Colonic mucosa (tissue), 4 donors: ENCODE results near the gene HYKK. TPM values are rescaled to one million over a fixed set of nuclear protein-coding genes. Genes with fewer than 3 reads are reported as not detected.

ENCODE experiments used
- DNase-seq: peaks from one replicate; pipeline ENCODE4 v3.0.0-alpha.2; 2020
- H3K27ac ChIP-seq: fragments of 200-600 bp; one replicate; pipeline ENCODE4 v1.8.0; 2021
- H3K27me3 ChIP-seq: fragments of 200-600 bp; one replicate; pipeline ENCODE4 v1.8.0; 2021
- H3K36me3 ChIP-seq: fragments of 200-600 bp; one replicate; pipeline ENCODE4 v1.8.0; 2021
- H3K4me1 ChIP-seq: fragments of 200-600 bp; one replicate; pipeline ENCODE4 v1.8.0; 2021; ENCODE audit warnings: mild to moderate bottlenecking
- H3K4me3 ChIP-seq: fragments of 200-600 bp; one replicate; pipeline ENCODE4 v1.8.0; 2021
- H3K9ac ChIP-seq, 2 donors: one replicate each; pipeline ENCODE4 v1.7.0; 2013; ENCODE audit warnings: control low read depth in 2 of 2, low read depth in 2 of 2, low read length in 2 of 2
- H3K9me3 ChIP-seq: fragments of 200-600 bp; one replicate; pipeline ENCODE4 v1.8.0; 2021
- intact Hi-C: fragments of 100-400 bp; cut with DNase I; formaldehyde crosslinking; loops from one replicate; pipeline ENCODE4 v1.14.1; 2022
- total RNA-seq, 2 donors: library from RNA; stranded (reverse); fragmentation: NEBNext Ultra II Directional in 1 of 2; extraction: Animal tissue kit (Norgen Biotek cat#: 25700) in 1 of 2; gene quantifications; one replicate each; pipeline ENCODE4 v1.2.1, GENCODE V29; 2021
- TF ChIP-seq, protein P1 (sequence below): fragments of 200-600 bp; IDR thresholded peaks from one replicate; pipeline ENCODE4 v1.8.0; 2022; ENCODE audit warnings: antibody characterized with exemption, mild to moderate bottlenecking
- donor health status: healthy.
- donor health status: DM: no; HTN: no; CAD: no.
- donor health status: DM: no; HTN: no; CAD: no.

Gene HYKK, protein sequence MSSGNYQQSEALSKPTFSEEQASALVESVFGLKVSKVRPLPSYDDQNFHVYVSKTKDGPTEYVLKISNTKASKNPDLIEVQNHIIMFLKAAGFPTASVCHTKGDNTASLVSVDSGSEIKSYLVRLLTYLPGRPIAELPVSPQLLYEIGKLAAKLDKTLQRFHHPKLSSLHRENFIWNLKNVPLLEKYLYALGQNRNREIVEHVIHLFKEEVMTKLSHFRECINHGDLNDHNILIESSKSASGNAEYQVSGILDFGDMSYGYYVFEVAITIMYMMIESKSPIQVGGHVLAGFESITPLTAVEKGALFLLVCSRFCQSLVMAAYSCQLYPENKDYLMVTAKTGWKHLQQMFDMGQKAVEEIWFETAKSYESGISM
- 1 to 10 TPM; 7.2 to 7.6 TPM for total RNA-seq

DNA sequence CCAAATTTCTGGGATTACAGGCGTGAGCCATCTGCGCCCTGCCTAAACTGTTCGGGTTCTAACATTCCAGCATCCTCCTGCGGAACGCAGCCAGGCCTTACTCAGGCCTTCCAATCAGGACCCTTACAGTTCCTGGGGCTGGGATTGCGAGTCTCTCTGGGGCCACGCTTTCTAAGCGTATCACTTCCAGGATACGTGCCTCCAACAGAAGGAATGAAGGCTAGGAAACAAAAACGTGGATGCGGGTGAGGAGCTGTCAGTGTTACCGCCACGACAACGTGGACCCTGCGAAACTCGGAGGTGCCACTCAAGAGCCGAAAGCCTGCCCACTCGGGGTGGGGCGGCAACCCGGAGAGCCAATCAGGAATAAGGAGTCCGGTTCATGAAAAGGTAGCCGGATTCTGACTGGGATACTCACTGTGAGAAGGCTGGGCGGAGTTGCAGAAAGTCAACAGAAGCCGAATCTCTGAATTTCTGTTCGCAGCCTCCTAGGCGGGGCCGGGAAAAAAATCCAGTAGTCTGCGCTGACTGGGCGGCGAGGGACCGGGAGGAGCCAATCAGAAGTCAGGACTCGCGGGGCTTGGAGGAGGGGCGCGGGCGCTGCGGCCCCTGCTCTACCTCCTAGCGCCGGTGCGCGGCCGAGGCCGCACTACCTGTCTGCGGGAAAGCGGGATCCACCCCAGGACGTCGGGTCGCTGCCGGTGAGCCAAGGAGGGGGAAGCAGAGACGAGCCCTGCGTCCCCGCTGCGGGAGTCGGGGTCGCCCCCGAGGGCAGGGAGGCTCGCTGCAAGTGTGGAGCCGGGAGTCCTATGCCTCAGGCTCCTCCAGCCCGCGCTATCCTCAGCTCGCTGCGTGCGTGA, at the start of gene HYKK:
TSS of gene HYKK (plus strand) at position 607 of the 860 bp plus-strand sequence. CDS start 5,512 bp downstream, outside the sequence.
- H3K9me3 ChIP-seq: no peaks in the 10 kb centered on the region
- H3K36me3 ChIP-seq: no peaks in the 10 kb centered on the region
- H3K4me3 ChIP-seq: peak within 1 kb of the TSS; percentile 97
- DNase-seq: peak; percentile 96
- no peaks in the 10 kb centered on the region for H3K4me1 ChIP-seq
- H3K27ac ChIP-seq: no peak within 1 kb of the TSS
- intact Hi-C loops: no loop called here
- H3K27me3 ChIP-seq: no peaks in the 10 kb centered on the region
- TF ChIP-seq, protein P1, sequence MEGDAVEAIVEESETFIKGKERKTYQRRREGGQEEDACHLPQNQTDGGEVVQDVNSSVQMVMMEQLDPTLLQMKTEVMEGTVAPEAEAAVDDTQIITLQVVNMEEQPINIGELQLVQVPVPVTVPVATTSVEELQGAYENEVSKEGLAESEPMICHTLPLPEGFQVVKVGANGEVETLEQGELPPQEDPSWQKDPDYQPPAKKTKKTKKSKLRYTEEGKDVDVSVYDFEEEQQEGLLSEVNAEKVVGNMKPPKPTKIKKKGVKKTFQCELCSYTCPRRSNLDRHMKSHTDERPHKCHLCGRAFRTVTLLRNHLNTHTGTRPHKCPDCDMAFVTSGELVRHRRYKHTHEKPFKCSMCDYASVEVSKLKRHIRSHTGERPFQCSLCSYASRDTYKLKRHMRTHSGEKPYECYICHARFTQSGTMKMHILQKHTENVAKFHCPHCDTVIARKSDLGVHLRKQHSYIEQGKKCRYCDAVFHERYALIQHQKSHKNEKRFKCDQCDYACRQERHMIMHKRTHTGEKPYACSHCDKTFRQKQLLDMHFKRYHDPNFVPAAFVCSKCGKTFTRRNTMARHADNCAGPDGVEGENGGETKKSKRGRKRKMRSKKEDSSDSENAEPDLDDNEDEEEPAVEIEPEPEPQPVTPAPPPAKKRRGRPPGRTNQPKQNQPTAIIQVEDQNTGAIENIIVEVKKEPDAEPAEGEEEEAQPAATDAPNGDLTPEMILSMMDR: no peak
- peak within 1 kb of the TSS; percentile 81 to 85 for H3K9ac ChIP-seq

DNA sequence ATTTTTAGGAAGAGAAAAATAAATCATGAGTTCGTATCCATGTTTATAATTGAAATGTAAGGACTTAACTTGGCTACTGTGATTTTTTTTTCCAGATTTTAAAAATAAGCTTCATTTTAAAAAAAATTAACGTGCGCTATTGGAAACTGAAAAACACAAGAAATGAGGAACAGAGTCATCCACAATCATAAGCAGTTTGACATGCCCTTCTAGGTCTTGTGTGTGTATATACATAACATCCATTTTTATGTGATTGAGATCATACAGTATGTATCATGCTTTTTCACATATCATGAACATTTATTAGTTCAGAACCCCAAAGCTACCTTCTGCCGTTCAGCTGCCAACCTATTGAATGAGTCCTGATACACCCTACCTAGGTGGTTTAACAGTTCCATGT, 46.6 kb upstream of the HYKK start:
- H3K27ac ChIP-seq: no peak overlapping the region
- no peaks in the 10 kb centered on the region for H3K27me3 ChIP-seq
- H3K36me3 ChIP-seq: no peaks in the 10 kb centered on the region
- intact Hi-C loops: no loop called here
- TF ChIP-seq, protein P1: no peak
- DNase-seq: no peak
- no peak overlapping the region for H3K4me3 ChIP-seq
- H3K9ac ChIP-seq: no peak overlapping the region
- H3K4me1 ChIP-seq: no peaks in the 10 kb centered on the region
- no peaks in the 10 kb centered on the region for H3K9me3 ChIP-seq

DNA sequence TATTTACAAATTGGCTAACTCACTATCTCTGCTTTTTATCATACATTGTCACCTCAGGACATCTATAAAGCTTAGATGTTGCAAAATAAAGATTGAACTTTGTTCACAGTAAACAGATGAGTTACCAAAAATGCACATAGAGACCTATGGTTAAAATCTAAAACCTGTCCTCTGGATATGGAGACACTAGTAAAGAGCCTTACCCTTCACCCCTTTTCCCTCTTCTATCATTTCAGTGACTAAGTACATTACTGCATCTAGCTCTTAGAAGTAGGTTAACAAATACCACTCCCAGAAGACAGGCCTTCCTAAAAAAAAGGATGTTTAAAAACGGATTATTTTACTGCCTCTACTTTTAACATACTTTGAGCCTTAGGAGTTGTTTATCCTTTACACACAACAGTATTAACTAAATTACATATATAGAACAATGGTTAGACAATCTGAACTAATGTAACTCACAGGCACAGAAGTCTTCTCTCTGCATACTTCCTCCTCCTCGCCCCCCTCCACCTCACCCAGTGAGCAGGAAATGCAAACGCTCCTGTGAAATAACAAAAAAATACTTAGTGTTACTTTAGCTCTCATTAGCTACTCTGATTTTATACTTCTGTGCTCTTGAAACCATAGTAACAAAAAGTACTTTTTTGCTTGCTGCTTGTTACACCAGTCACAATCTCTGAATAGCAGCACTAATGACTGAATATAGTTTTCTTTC, 46.0 kb upstream of the HYKK start:
- TF ChIP-seq, protein P1: no peak
- Histone ChIP-seq H3K27ac (no peak overlapping the region), H3K4me3 (no peak overlapping the region), H3K9me3 (no peaks in the 10 kb centered on the region), H3K9ac (no peak overlapping the region), H3K27me3 (no peaks in the 10 kb centered on the region), H3K36me3 (no peaks in the 10 kb centered on the region), H3K4me1 (no peaks in the 10 kb centered on the region)
- intact Hi-C loops: no loop called here
- no peak for DNase-seq

DNA sequence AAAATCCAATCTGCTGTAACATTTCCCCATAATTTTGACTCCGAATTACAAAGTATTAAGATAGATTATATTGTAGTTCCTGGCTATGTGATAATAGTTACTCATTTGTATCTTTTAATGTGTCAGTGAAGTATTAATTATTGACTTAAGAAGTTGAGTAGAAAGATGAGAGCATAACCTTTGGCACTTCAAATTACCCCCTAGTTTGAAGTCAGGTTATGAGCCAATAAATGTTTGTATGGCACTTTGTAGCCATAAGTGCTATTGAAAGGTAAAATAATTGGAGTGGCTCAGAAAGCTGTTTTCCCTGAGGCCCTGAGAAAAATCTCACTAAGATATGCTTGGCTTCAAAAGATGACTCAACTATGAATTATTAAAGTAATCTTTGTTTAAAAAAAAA, 38.3 kb upstream of the HYKK start:
- Histone ChIP-seq H3K27me3 (no peaks in the 10 kb centered on the region), H3K27ac (no peak overlapping the region), H3K9ac (no peak overlapping the region), H3K4me3 (no peak overlapping the region), H3K4me1 (no peaks in the 10 kb centered on the region), H3K9me3 (no peaks in the 10 kb centered on the region), H3K36me3 (peaks cover 15% of the 10 kb centered on the region)
- intact Hi-C loops: no loop called here
- no peak for DNase-seq
- TF ChIP-seq, protein P1: no peak

DNA sequence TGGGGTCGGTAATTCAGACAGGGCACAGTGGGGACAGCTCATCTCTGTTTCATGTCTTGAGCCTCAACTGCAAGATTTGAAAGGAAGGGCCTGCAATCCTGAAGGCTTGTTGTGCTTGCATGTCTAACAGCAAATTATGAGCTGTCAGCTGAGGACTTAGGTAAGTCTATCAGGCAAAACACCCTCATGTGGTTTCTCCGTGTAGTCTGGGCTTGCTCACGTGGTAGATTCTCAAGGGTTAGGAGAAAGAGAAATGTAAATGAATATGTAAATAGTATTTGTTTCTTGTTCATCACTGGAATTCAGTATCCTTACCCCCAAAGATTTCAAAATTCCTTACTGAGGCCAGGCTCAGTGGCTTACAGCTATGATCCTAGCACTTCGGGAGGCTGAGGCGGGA, 30.1 kb upstream of the HYKK start:
- no peak overlapping the region for H3K27ac ChIP-seq
- H3K36me3 ChIP-seq: peaks cover 17% of the 10 kb centered on the region
- DNase-seq: no peak
- H3K9me3 ChIP-seq: no peaks in the 10 kb centered on the region
- TF ChIP-seq, protein P1: no peak
- no peak overlapping the region for H3K9ac ChIP-seq
- no peaks in the 10 kb centered on the region for H3K4me1 ChIP-seq
- no peaks in the 10 kb centered on the region for H3K27me3 ChIP-seq
- intact Hi-C loops: no loop called here
- H3K4me3 ChIP-seq: no peak overlapping the region
